Measurements from ENCODE around the gene ASB6. TPM values are rescaled to one million over a fixed set of nuclear protein-coding genes. Genes with fewer than 3 reads are reported as not detected.

ASB6 gene
- total RNA-seq, 4 donors from 2014 or later = 14.9 to 25.5 (median 22.4) TPM

GRCh38 chr9:129612815-129613519 is 29.0 kb downstream of the ASB6 start:
- no peak for DNase-seq (ENCODE audit: low spot score in 2 of 2)
- Histone ChIP-seq H3K4me3 (peak overlapping the region in 2 of 4 donors; percentile 7 to 13), H3K27me3 (no peaks in the 10 kb centered on the region), H3K36me3 (no peaks in the 10 kb centered on the region), H3K27ac (peak overlapping the region; percentile 54 to 96 (median 92)), H3K4me1 (peaks cover 0 to 58% (median 36%) of the 10 kb centered on the region in 4 donors), H3K9me3 (no peaks in the 10 kb centered on the region)
- 56 to 65% methylated on average over 8 to 13 of the region's 15 CpGs for WGBS, 2 donors
- TF ChIP-seq EP300 (IDR thresholded peaks at IDR 0.05) (no peak), CTCF (IDR thresholded peaks at IDR 0.05) (no peak), POLR2A (IDR thresholded peaks at IDR 0.05) (peak in 1 of 2 donors; percentile 41)

GRCh38 chr9:129612123-129612522 is 29.8 kb downstream of the ASB6 start:
- TF ChIP-seq CTCF (IDR thresholded peaks at IDR 0.05) = no peak
- Histone ChIP-seq H3K27ac (peak overlapping the region; percentile 54 to 96 (median 92)), H3K27me3 (no peaks in the 10 kb centered on the region), H3K9me3 (no peaks in the 10 kb centered on the region), H3K4me3 (no peak overlapping the region), H3K4me1 (peaks cover 0 to 67% (median 44%) of the 10 kb centered on the region in 4 donors), H3K36me3 (no peaks in the 10 kb centered on the region)
- WGBS, 2 donors = 71 to 100% methylated on average over 2 to 6 of the region's 7 CpGs
- no peak for DNase-seq (ENCODE audit: low spot score in 2 of 2)

- H3K4me1 ChIP-seq = peaks cover 0 to 74% (median 49%) of the 10 kb centered on the region in 4 donors
- H3K4me3 ChIP-seq = peak overlapping the region in 3 of 4 donors; percentile 29 to 73 (median 64)
- H3K27ac ChIP-seq = peak overlapping the region; percentile 87 to 96 (median 93)
- H3K27me3 ChIP-seq = no peaks in the 10 kb centered on the region
- no peaks in the 10 kb centered on the region for H3K9me3 ChIP-seq
- TF ChIP-seq EP300 (IDR thresholded peaks at IDR 0.05) (no peak), CTCF (IDR thresholded peaks at IDR 0.05) (no peak), POLR2A (IDR thresholded peaks at IDR 0.05) (no peak)
- H3K36me3 ChIP-seq = no peaks in the 10 kb centered on the region
- WGBS, 2 donors = 21 to 31% methylated on average over 9 to 11 of the region's 12 CpGs
- no peak for DNase-seq (ENCODE audit: low spot score in 2 of 2)
Observed at GRCh38 chr9:129611307-129611800, 30.6 kb downstream of the ASB6 start.

- Histone ChIP-seq H3K4me3 (peak overlapping the region; percentile 40 to 73 (median 54)), H3K36me3 (no peaks in the 10 kb centered on the region), H3K9me3 (no peaks in the 10 kb centered on the region), H3K4me1 (peaks cover 0 to 75% (median 49%) of the 10 kb centered on the region in 4 donors), H3K27me3 (no peaks in the 10 kb centered on the region), H3K27ac (peak overlapping the region; percentile 87 to 96 (median 93))
- 1% methylated on average over 22 to 35 of the region's 66 CpGs for WGBS, 2 donors
- TF ChIP-seq EP300 (IDR thresholded peaks at IDR 0.05) (peak in 1 of 2 donors; percentile 6), CTCF (IDR thresholded peaks at IDR 0.05) (peak; percentile 88 to 100 (median 99)), POLR2A (IDR thresholded peaks at IDR 0.05) (peak in 1 of 2 donors; percentile 32)
- peak; percentile 60 to 79 for DNase-seq (ENCODE audit: low spot score in 2 of 2)
Observed at GRCh38 chr9:129610473-129611306, 31.3 kb downstream of the ASB6 start.

- H3K4me3 ChIP-seq = peak overlapping the region; percentile 40 to 73 (median 54)
- no peak for DNase-seq (ENCODE audit: low spot score in 2 of 2)
- peaks cover 0 to 75% (median 49%) of the 10 kb centered on the region in 4 donors for H3K4me1 ChIP-seq
- H3K27ac ChIP-seq = peak overlapping the region; percentile 87 to 96 (median 93)
- H3K36me3 ChIP-seq = no peaks in the 10 kb centered on the region
- no peak for TF ChIP-seq POLR2A (IDR thresholded peaks at IDR 0.05)
- TF ChIP-seq CTCF (IDR thresholded peaks at IDR 0.05) = no peak
- TF ChIP-seq EP300 (IDR thresholded peaks at IDR 0.05) = no peak
- 1% methylated on average over 13 of the region's 24 CpGs; no CpG with 5 or more reads in 1 of the 2 donors for WGBS, 2 donors
- no peaks in the 10 kb centered on the region for H3K27me3 ChIP-seq
- no peaks in the 10 kb centered on the region for H3K9me3 ChIP-seq
Observed at GRCh38 chr9:129610213-129610472, 31.8 kb downstream of the ASB6 start.
